Osteocyte (in vitro differentiated cells): ENCODE data around the gene PPP4R2. TPM values are rescaled to one million over a fixed set of nuclear protein-coding genes. Genes with fewer than 3 reads are reported as not detected.

ENCODE experiments used
- DNase-seq: peaks from one replicate; pipeline ENCODE4 v3.0.0; 2021; ENCODE audit warnings: mixed read lengths; ENCODE audit not compliant: unreplicated experiment; ENCODE audit errors: extremely low spot score
- H3K27ac Mint-ChIP-seq: one replicate; pipeline ENCODE4 v1.8.0; 2021; ENCODE audit warnings: mild to moderate bottlenecking, mixed read lengths; ENCODE audit not compliant: unreplicated experiment
- H3K27me3 Mint-ChIP-seq: one replicate; pipeline ENCODE4 v1.8.0; 2021; ENCODE audit warnings: mixed read lengths; ENCODE audit not compliant: unreplicated experiment
- H3K36me3 Mint-ChIP-seq: one replicate; pipeline ENCODE4 v1.8.0; 2021; ENCODE audit warnings: mixed read lengths; ENCODE audit not compliant: unreplicated experiment
- H3K4me1 Mint-ChIP-seq: one replicate; pipeline ENCODE4 v1.8.0; 2021; ENCODE audit warnings: mixed read lengths; ENCODE audit not compliant: unreplicated experiment
- H3K4me3 Mint-ChIP-seq: one replicate; pipeline ENCODE4 v1.8.0; 2021; ENCODE audit warnings: mild to moderate bottlenecking, moderate library complexity, mixed read lengths; ENCODE audit not compliant: unreplicated experiment
- H3K9me3 Mint-ChIP-seq: one replicate; pipeline ENCODE4 v1.8.0; 2021; ENCODE audit warnings: mixed read lengths; ENCODE audit not compliant: unreplicated experiment
- total RNA-seq: library from RNA; stranded (reverse); gene quantifications from 2 replicates; pipeline ENCODE4 v1.2.1, GENCODE V29; 2021
- TF ChIP-seq, protein P1 (sequence below): fragments of 200-600 bp; sonication (generic); IDR thresholded peaks from 2 replicates; pipeline ENCODE4 v1.5.0; 2021; ENCODE audit warnings: antibody characterized with exemption, mild to moderate bottlenecking, moderate library complexity

The PPP4R2 gene
- total RNA-seq, 1 donor from 2014 or later: 61.6 TPM

DNA sequence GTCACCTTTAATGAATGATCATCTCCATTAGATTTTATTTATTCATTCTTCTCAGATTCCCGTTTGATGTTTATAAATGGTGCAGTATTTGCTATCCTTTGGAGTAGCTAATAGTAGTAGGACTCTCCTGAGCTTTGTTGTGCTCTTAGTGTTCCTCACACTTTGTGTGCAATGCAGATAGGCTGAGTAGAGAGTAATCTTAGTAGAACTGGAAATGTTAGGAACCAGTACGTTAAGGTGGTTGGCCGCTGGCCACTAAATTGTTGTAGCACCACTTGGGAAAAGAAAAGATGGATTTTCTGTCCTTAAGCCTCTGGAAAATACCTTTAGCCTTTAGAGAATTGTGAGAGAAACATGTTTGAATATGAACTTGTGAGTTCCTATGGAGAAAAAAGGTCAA, 44.9 kb downstream of the PPP4R2 start:
- Mint-ChIP-seq H3K27me3 (no peaks in the 10 kb centered on the region), H3K9me3 (no peaks in the 10 kb centered on the region), H3K36me3 (no peaks in the 10 kb centered on the region), H3K27ac (peak overlapping the region; percentile 9), H3K4me3 (no peak overlapping the region), H3K4me1 (peaks cover 50% of the 10 kb centered on the region)
- TF ChIP-seq, protein P1, sequence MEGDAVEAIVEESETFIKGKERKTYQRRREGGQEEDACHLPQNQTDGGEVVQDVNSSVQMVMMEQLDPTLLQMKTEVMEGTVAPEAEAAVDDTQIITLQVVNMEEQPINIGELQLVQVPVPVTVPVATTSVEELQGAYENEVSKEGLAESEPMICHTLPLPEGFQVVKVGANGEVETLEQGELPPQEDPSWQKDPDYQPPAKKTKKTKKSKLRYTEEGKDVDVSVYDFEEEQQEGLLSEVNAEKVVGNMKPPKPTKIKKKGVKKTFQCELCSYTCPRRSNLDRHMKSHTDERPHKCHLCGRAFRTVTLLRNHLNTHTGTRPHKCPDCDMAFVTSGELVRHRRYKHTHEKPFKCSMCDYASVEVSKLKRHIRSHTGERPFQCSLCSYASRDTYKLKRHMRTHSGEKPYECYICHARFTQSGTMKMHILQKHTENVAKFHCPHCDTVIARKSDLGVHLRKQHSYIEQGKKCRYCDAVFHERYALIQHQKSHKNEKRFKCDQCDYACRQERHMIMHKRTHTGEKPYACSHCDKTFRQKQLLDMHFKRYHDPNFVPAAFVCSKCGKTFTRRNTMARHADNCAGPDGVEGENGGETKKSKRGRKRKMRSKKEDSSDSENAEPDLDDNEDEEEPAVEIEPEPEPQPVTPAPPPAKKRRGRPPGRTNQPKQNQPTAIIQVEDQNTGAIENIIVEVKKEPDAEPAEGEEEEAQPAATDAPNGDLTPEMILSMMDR: no peak
- no peak for DNase-seq

DNA sequence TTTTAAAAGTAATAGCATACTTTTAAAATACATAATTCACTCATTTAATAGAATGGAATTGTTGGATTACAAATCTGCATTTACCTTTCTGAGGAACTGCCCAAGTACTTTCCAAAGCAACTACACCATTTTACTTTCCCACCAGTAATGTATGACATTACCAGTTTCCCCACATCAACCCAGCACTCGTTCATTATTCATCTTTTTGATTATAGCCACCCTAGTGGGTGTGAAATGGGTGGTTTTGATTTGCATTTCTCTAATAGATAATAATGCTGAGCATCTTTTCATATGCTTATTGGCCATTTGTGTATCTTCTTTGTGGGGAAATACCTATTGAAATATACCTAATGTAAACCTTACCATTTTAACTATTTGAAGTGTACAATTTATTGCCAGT, 46.8 kb downstream of the PPP4R2 start:
- H3K27me3 Mint-ChIP-seq: no peaks in the 10 kb centered on the region
- TF ChIP-seq, protein P1: no peak
- peaks cover 35% of the 10 kb centered on the region for H3K4me1 Mint-ChIP-seq
- peaks cover under 1% of the 10 kb centered on the region for H3K36me3 Mint-ChIP-seq
- no peak overlapping the region for H3K27ac Mint-ChIP-seq
- H3K9me3 Mint-ChIP-seq: no peaks in the 10 kb centered on the region
- DNase-seq: no peak
- H3K4me3 Mint-ChIP-seq: no peak overlapping the region

DNA sequence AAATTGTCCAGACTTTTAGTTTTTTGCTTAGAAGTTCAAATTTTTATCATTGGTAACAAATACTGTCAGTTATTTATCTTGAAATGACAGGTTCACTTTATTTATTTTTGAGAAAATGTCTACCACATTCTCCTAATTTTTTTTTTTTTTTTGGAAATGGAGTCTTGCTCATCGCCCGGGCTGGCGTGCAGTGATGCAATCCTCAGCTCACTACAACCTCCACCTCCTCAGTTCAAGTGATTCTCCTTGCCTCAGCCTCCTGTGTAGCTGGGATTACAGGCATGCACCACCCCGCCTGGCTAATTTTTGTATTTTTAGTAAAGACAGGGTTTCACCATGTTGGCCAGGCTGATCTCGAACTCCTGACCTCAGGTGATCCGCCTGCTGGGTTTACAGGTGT, 48.8 kb downstream of the PPP4R2 start:
- H3K4me3 Mint-ChIP-seq: no peak overlapping the region
- no peak overlapping the region for H3K27ac Mint-ChIP-seq
- no peaks in the 10 kb centered on the region for H3K9me3 Mint-ChIP-seq
- no peak for DNase-seq
- peaks cover 3% of the 10 kb centered on the region for H3K36me3 Mint-ChIP-seq
- H3K4me1 Mint-ChIP-seq: peaks cover 34% of the 10 kb centered on the region
- TF ChIP-seq, protein P1: no peak
- H3K27me3 Mint-ChIP-seq: no peaks in the 10 kb centered on the region

DNA sequence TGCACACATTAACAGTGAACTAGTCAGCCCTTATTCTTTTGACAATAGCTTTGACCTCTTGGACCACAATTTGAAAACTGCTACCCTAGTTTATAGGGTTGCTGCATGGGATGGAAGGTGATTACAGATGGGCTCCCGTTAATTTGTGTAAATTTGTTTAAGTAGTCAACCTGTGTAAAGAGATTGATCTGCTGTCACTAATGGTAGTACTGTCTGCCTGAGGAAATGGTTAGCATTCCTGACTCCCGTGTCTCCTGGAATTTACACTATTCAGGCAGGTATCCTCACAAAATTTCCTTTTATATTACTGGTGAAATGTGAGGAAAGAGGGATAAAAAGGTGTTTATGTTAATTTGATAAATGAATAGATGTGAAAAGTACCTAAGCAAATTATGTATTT, 49.6 kb downstream of the PPP4R2 start:
- TF ChIP-seq, protein P1: no peak
- DNase-seq: no peak
- H3K36me3 Mint-ChIP-seq: peaks cover 3% of the 10 kb centered on the region
- no peak overlapping the region for H3K27ac Mint-ChIP-seq
- no peak overlapping the region for H3K4me3 Mint-ChIP-seq
- H3K4me1 Mint-ChIP-seq: peaks cover 30% of the 10 kb centered on the region
- no peaks in the 10 kb centered on the region for H3K9me3 Mint-ChIP-seq
- no peaks in the 10 kb centered on the region for H3K27me3 Mint-ChIP-seq

DNA sequence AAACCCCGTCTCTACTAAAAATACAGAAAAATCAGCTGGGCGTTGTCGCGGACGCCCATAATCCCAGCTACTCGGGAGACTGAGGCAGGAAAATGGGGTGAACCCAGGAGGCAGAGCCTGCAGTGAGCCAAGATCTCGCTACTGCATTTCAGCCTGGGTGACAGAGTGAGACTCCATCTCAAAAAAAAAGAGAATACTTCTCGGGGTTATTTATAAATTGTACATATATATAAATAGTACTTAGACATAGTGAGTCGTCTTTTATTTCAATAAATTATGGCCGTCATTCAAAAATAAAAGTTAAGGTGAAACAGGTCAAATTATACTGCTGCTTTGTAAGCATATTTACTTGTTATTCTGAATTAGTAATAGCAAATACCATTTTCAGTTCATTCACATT, 52.7 kb downstream of the PPP4R2 start:
- TF ChIP-seq, protein P1: no peak
- peaks cover 6% of the 10 kb centered on the region for H3K36me3 Mint-ChIP-seq
- no peaks in the 10 kb centered on the region for H3K27me3 Mint-ChIP-seq
- no peak overlapping the region for H3K4me3 Mint-ChIP-seq
- no peak overlapping the region for H3K27ac Mint-ChIP-seq
- H3K9me3 Mint-ChIP-seq: no peaks in the 10 kb centered on the region
- H3K4me1 Mint-ChIP-seq: peaks cover 23% of the 10 kb centered on the region
- DNase-seq: no peak
